ENCODE data around the gene RAD9A. TPM values are rescaled to one million over a fixed set of nuclear protein-coding genes. Genes with fewer than 3 reads are reported as not detected.

RAD9A gene
- total and polyA plus RNA-seq, 7 experiments from 2014 or later: 6.3 to 48.0 (median 31.0) TPM

DNA sequence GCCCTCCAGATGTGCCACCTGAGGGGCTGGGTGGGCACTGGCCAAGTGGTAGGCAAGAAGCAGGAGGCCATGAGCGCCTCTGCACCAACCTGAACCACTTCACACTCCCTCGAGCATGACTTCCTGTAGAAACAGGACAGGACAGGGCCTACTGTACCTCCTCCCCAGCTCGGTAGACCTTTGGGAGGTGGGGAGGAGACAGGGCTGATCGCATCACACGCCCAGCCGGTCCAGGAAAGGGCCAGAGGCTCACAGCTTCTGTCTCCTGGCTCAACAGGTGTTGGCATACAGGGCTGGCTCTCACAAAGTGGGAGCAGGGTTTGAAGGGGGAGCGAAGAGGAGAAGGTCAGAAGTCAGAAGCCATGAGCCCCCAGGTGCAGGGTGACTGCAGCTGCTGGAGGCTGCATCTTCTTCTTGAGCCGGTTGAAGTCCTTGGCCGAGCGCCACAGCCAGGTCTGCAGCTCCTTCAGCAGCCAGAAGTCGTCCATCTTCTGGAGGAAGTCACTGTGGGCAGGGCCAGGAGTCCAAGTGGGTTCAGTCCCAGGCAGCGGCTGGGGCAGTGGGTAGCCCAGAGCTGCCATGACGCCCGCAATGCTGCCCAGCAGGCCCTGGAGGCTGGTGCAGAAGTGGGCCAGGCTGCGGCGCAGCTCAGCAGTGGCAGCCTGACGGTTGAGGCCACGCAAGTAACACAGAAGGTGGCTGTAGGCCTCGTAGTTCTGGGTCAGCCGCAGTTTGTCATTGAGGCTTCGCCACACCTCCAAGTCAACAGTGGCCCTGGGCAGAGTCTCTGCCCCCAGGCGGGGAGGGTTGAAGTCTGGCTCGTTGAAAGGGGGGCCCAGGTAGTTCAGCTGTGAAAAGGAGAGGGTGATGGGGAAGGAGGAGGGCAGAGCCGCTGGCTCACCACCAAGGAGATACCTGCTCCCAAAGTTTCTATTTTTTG lies 26.7 kb upstream of the RAD9A start:
- Histone ChIP-seq H3K4me3 (ENCODE audit: low read length) (no peak overlapping the region), H3K27ac (ENCODE audit: low read depth, low read length) (no peak overlapping the region), H3K4me1 (ENCODE audit: control insufficient read depth in 2 of 2, insufficient read depth in 2 of 2, low read length in 2 of 2) (peaks cover 11 to 41% of the 10 kb centered on the region in 2 donors), H3K27me3 (ENCODE audit: control insufficient read depth in 2 of 2, insufficient read depth in 2 of 2, low read length in 2 of 2) (no peaks in the 10 kb centered on the region), H3K9me3 (ENCODE audit: control insufficient read depth in 2 of 3, low read length in 3 of 3) (no peaks in the 10 kb centered on the region), H3K36me3 (ENCODE audit: control insufficient read depth in 2 of 3, insufficient read depth in 3 of 3, low read length in 3 of 3) (no peaks in the 10 kb centered on the region)
- no peaks in the 10 kb centered on the region for H3K9me3 Mint-ChIP-seq
- H3K36me3 Mint-ChIP-seq: peaks cover 0 to 7% (median 0%) of the 10 kb centered on the region in 5 donors
- POLR2A ChIA-PET: interaction anchor here (1.1 to 17.2 kb wide), 2 partner anchors 10 to 12 kb away, joined by 3 to 272 read pairs; partner anchors contain the start of gene CLCF1
- H3K27ac Mint-ChIP-seq: peak overlapping the region in 1 of 9 donors; percentile 5
- CTCF ChIA-PET: interaction anchor here (0.7 to 16.9 kb wide), 3 partner anchors 11 to 19 kb away, joined by 3 to 495 read pairs (median 3); partner anchors contain the start of gene CLCF1
- peak overlapping the region in 2 of 10 donors; percentile 1 to 31 for H3K4me3 Mint-ChIP-seq
- no peak for DNase-seq
- intact Hi-C loops (cut with micrococcal nuclease): no loop called here
- peaks cover 0 to 59% (median 3%) of the 10 kb centered on the region in 5 donors for H3K27me3 Mint-ChIP-seq
- H3K4me1 Mint-ChIP-seq: peaks cover 18 to 49% (median 29%) of the 10 kb centered on the region in 7 donors
- ATAC-seq: no peak

DNA sequence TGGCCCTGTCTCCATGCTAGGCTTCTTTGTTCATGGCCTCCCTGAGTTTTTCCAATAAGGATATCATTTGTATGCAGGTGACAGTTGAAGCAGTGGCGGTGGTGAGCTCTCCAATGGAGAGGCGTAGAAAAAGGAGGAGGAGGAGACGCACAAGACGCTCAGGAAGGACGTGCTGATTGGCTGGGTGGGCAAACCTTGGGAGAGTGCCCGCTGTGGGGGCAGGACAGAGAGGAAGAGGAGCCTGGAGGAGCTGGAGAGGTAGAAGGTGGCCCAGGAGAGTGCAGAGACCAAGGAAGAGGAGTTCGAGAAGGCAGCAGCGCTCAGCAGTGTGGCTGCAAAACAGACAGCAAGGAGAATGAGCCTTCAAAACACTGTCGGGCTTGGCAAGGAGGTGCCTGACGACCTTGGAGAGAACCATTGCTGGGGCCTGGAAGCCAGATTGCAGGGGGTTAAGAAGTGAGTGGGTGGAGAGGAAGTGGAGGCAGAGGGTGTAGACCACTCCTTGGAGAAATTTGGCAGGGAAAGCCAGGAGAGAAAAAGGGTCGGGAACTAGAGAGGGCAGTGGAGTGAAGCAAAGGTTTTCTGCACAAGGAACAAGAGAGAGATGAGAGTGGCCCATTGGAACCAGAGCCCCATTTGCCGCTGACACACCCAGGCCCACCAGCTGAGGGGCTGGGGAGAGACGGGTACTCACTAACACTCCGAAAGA lies 25.9 kb upstream of the RAD9A start:
- DNase-seq: no peak
- Mint-ChIP-seq H3K27me3 (peaks cover 0 to 64% (median 8%) of the 10 kb centered on the region in 5 donors), H3K9me3 (no peaks in the 10 kb centered on the region), H3K36me3 (peaks cover 0 to 7% (median 0%) of the 10 kb centered on the region in 5 donors), H3K4me3 (peak overlapping the region in 1 of 10 donors; percentile 29), H3K4me1 (peaks cover 20 to 54% (median 34%) of the 10 kb centered on the region in 7 donors), H3K27ac (peak overlapping the region in 2 of 9 donors; percentile 5 to 11)
- no peak overlapping the region for H3K4me3 ChIP-seq (ENCODE audit: low read length)
- no peaks in the 10 kb centered on the region for H3K9me3 ChIP-seq (ENCODE audit: control insufficient read depth in 2 of 3, low read length in 3 of 3)
- ATAC-seq: no peak
- CTCF ChIA-PET: no interaction called here
- intact Hi-C loops (cut with micrococcal nuclease): no loop called here
- H3K27ac ChIP-seq (ENCODE audit: low read depth, low read length): no peak overlapping the region
- H3K36me3 ChIP-seq (ENCODE audit: control insufficient read depth in 2 of 3, insufficient read depth in 3 of 3, low read length in 3 of 3): no peaks in the 10 kb centered on the region
- H3K27me3 ChIP-seq (ENCODE audit: control insufficient read depth in 2 of 2, insufficient read depth in 2 of 2, low read length in 2 of 2): no peaks in the 10 kb centered on the region
- POLR2A ChIA-PET: interaction anchor here (1.1 kb wide), 1 partner anchor 13 kb away, joined by 3 read pairs; no protein-coding TSS in a partner anchor
- peaks cover 11 to 42% of the 10 kb centered on the region in 2 donors for H3K4me1 ChIP-seq (ENCODE audit: control insufficient read depth in 2 of 2, insufficient read depth in 2 of 2, low read length in 2 of 2)

DNA sequence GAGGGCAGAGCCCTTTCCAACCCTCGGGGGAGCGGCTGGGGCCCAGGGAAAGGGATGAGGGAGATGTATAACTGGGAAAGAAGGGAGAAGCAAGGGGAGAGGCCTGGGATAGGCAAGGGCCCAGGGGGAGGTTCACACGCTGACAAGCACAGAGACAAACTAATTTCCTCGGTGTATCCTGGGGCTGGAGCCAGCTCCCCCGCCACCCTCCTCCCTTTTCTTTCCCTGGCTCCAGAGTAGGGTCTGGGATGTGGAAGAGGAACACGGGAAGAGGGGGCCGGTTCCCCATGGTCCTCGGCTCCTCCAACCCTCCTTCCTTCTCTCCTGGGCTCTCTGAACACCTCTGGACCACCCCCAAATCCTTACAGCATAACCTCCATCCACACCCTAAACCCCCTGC lies 25.2 kb upstream of the RAD9A start:
- H3K4me3 ChIP-seq (ENCODE audit: low read length): no peak overlapping the region
- Mint-ChIP-seq H3K9me3 (no peaks in the 10 kb centered on the region), H3K36me3 (peaks cover 0 to 3% (median 0%) of the 10 kb centered on the region in 5 donors), H3K4me3 (peak overlapping the region in 1 of 10 donors; percentile 29), H3K27me3 (peaks cover 0 to 69% (median 5%) of the 10 kb centered on the region in 5 donors), H3K4me1 (peaks cover 25 to 60% (median 35%) of the 10 kb centered on the region in 7 donors), H3K27ac (no peak overlapping the region)
- DNase-seq (no peak), ATAC-seq (no peak)
- H3K9me3 ChIP-seq (ENCODE audit: control insufficient read depth in 2 of 3, low read length in 3 of 3): no peaks in the 10 kb centered on the region
- intact Hi-C loops (cut with micrococcal nuclease): no loop called here
- ChIA-PET POLR2A (no interaction called here), CTCF (no interaction called here)
- H3K4me1 ChIP-seq (ENCODE audit: control insufficient read depth in 2 of 2, insufficient read depth in 2 of 2, low read length in 2 of 2): peaks cover 11 to 49% of the 10 kb centered on the region in 2 donors
- no peak overlapping the region for H3K27ac ChIP-seq (ENCODE audit: low read depth, low read length)
- no peaks in the 10 kb centered on the region for H3K27me3 ChIP-seq (ENCODE audit: control insufficient read depth in 2 of 2, insufficient read depth in 2 of 2, low read length in 2 of 2)
- H3K36me3 ChIP-seq (ENCODE audit: control insufficient read depth in 2 of 3, insufficient read depth in 3 of 3, low read length in 3 of 3): no peaks in the 10 kb centered on the region

DNA sequence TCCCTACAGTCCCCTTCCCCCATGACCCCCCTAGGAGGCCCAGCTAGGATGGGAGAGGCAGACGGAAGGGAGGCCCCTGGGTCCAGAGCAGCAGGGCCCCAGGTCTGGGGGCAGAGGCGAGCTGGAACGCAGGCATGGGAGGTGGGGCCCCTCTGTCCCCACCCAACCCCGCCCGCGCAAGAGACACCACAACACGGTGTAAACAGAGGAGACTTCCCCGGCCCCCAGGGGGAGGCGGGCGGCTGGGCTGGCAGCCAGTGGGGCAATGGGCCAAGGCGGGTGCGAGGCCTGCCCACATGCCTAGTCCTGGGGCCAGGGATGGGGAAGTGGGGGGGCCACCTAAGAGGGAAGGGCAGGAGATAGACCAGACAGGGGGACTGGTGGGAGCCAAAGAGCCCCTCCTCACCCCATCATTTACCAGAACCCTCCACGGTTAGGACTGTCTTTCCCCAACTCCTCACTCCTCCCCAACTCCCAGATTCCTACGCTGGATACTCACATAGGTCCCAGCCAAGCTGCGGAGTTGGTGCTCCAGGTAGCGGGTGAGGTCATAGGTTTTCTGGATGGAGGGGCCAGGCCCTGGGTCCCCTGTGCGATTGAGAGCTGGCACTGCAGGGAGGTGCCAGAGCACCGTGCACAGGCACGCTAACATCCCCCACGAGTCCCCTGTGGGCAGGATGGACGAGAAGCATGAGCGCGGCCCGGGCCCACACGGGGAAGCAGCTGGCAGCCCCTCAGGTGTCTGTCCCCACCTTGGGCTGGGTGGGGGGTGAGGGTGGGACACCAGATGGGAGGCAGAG lies 24.6 kb upstream of the RAD9A start:
- Mint-ChIP-seq H3K4me1 (peaks cover 30 to 66% (median 40%) of the 10 kb centered on the region in 7 donors), H3K9me3 (peaks cover 0 to 2% (median 0%) of the 10 kb centered on the region in 11 donors), H3K27me3 (peaks cover 0 to 71% (median 9%) of the 10 kb centered on the region in 5 donors), H3K36me3 (peaks cover 0 to 2% (median 0%) of the 10 kb centered on the region in 5 donors), H3K4me3 (no peak overlapping the region), H3K27ac (no peak overlapping the region)
- ATAC-seq (no peak), DNase-seq (no peak)
- intact Hi-C loops (cut with micrococcal nuclease): no loop called here
- CTCF ChIA-PET: interaction anchor here (0.9 kb wide), 1 partner anchor 16 kb away, joined by 3 read pairs; no protein-coding TSS in a partner anchor
- H3K27me3 ChIP-seq (ENCODE audit: control insufficient read depth in 2 of 2, insufficient read depth in 2 of 2, low read length in 2 of 2): no peaks in the 10 kb centered on the region
- POLR2A ChIA-PET: interaction anchor here (0.6 to 16.2 kb wide), 3 partner anchors 10 to 89 kb away, joined by 3 to 272 read pairs (median 4); partner anchors contain the start of gene POLD4
- H3K4me3 ChIP-seq (ENCODE audit: low read length): no peak overlapping the region
- no peaks in the 10 kb centered on the region for H3K36me3 ChIP-seq (ENCODE audit: control insufficient read depth in 2 of 3, insufficient read depth in 3 of 3, low read length in 3 of 3)
- H3K9me3 ChIP-seq (ENCODE audit: control insufficient read depth in 2 of 3, low read length in 3 of 3): no peaks in the 10 kb centered on the region
- peaks cover 11 to 53% of the 10 kb centered on the region in 2 donors for H3K4me1 ChIP-seq (ENCODE audit: control insufficient read depth in 2 of 2, insufficient read depth in 2 of 2, low read length in 2 of 2)
- no peak overlapping the region for H3K27ac ChIP-seq (ENCODE audit: low read depth, low read length)

DNA sequence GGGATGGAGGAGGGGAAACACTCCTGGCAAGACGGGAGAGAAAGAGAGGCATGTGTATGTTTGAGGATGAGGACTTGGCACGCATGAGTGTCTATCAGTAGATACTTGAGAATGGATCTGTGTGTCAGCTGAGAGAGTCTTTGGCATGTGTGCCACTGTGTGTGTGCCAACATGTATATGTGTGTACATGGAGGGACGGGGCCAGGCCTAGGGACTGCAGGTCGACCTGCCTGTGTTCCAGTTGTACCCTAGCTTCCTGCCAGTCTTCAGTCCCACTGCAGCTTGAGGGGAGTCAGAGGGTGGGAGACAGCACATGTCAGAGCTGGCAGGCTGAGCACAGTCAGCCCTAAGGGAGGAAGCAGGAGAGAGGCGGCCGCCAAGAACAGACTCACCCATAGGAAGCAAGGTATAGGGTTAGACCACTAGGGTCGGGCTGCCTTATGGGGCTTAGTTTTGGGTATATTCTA lies 24.0 kb upstream of the RAD9A start:
- no peaks in the 10 kb centered on the region for H3K9me3 ChIP-seq (ENCODE audit: control insufficient read depth in 2 of 3, low read length in 3 of 3)
- H3K27me3 ChIP-seq (ENCODE audit: control insufficient read depth in 2 of 2, insufficient read depth in 2 of 2, low read length in 2 of 2): no peaks in the 10 kb centered on the region
- CTCF ChIA-PET: interaction anchor here (0.9 kb wide), 1 partner anchor 17 kb away, joined by 3 read pairs; no protein-coding TSS in a partner anchor
- peaks cover 0 to 2% (median 0%) of the 10 kb centered on the region in 11 donors for H3K9me3 Mint-ChIP-seq
- peaks cover 11 to 53% of the 10 kb centered on the region in 2 donors for H3K4me1 ChIP-seq (ENCODE audit: control insufficient read depth in 2 of 2, insufficient read depth in 2 of 2, low read length in 2 of 2)
- no peaks in the 10 kb centered on the region for H3K36me3 ChIP-seq (ENCODE audit: control insufficient read depth in 2 of 3, insufficient read depth in 3 of 3, low read length in 3 of 3)
- POLR2A ChIA-PET: interaction anchor here (0.6 to 16.2 kb wide), 4 partner anchors 11 to 233 kb away, joined by 3 to 272 read pairs (median 4); partner anchors contain the start of gene POLD4
- intact Hi-C loops (cut with micrococcal nuclease): no loop called here
- no peak overlapping the region for H3K4me3 Mint-ChIP-seq
- no peak overlapping the region for H3K27ac Mint-ChIP-seq
- H3K4me3 ChIP-seq (ENCODE audit: low read length): no peak overlapping the region
- peaks cover 0 to 2% (median 0%) of the 10 kb centered on the region in 5 donors for H3K36me3 Mint-ChIP-seq
- no peak for ATAC-seq
- H3K4me1 Mint-ChIP-seq: peaks cover 28 to 65% (median 37%) of the 10 kb centered on the region in 7 donors
- H3K27me3 Mint-ChIP-seq: peaks cover 0 to 64% (median 9%) of the 10 kb centered on the region in 5 donors
- H3K27ac ChIP-seq (ENCODE audit: low read depth, low read length): no peak overlapping the region
- DNase-seq: no peak
